ENCODE results near the gene USP5. TPM values are rescaled to one million over a fixed set of nuclear protein-coding genes. Genes with fewer than 3 reads are reported as not detected.

Gene USP5, protein sequence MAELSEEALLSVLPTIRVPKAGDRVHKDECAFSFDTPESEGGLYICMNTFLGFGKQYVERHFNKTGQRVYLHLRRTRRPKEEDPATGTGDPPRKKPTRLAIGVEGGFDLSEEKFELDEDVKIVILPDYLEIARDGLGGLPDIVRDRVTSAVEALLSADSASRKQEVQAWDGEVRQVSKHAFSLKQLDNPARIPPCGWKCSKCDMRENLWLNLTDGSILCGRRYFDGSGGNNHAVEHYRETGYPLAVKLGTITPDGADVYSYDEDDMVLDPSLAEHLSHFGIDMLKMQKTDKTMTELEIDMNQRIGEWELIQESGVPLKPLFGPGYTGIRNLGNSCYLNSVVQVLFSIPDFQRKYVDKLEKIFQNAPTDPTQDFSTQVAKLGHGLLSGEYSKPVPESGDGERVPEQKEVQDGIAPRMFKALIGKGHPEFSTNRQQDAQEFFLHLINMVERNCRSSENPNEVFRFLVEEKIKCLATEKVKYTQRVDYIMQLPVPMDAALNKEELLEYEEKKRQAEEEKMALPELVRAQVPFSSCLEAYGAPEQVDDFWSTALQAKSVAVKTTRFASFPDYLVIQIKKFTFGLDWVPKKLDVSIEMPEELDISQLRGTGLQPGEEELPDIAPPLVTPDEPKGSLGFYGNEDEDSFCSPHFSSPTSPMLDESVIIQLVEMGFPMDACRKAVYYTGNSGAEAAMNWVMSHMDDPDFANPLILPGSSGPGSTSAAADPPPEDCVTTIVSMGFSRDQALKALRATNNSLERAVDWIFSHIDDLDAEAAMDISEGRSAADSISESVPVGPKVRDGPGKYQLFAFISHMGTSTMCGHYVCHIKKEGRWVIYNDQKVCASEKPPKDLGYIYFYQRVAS
- total RNA-seq = 83.5 TPM
- long read RNA-seq, transcript USP5-201 (20 exons, 3,181 nt) = major isoform, 92 of 178 reads
- long read RNA-seq, transcript USP5-202 (20 exons, 3,083 nt) = minor isoform, 18 of 178 reads
- long read RNA-seq, partial matches to known transcripts = 48 of 178 reads
- long read RNA-seq, other reads (novel, unspliced or antisense) = 20 of 178 reads

DNA sequence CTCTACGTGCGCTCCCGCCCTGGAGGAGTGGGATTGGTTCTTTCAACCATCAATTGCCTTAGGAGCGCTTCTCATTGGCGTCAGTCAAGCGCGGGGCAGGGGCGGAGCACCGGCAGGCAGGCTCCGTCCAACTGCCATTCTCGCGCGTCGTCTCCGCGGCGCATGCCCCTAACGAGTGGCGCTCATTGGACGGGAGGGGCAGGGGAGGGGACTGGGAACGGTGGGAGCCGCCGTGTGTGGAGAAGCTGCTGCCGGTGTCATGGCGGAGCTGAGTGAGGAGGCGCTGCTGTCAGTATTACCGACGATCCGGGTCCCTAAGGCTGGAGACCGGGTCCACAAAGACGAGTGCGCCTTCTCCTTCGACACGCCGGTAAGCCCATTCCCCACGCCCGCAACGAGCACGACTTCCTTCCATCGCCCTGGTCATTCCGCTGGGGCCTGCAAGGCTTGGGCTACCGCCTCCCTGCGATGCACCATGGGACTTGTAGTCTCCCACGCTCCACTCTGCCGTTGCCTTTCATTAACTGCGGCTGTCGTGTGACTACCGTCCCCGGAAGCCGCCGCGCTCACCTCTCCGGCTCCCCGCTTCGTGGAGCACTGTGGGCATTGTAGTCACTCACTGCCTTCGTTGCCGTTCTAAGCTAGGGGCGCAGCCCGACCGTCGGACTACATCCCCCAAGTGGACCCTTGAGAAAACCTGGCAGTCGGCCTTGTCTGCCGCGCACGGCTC is at the start of gene USP5:
Gene USP5 (plus strand): TSS at position 230 of the 730 bp plus-strand sequence. CDS start 30 bp downstream, at position 260.
- intact Hi-C loops (cut with DNase I) = no loop called here
- DNase-seq (ENCODE audit: low spot score) = peak; percentile 100

DNA sequence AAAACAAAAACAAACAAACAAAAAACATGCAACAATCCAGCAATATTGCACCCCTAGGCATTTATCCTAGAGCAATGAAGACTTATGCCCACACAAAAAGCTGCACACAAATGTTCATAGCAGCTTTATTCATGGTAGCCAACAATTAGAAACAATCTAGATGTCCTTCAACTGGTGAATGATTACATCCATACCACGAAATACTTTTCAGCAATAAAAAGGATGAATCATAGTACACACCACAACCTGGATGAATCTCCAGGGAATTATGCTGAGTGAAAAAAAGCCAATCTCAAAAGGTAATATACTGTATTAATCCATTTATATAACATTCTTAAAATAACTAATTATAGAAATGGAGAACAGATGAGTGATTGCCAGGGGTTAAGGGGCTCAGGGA is 44.8 kb upstream of the USP5 start:
- intact Hi-C loops (cut with DNase I) = no loop called here
- DNase-seq (ENCODE audit: low spot score) = no peak

DNA sequence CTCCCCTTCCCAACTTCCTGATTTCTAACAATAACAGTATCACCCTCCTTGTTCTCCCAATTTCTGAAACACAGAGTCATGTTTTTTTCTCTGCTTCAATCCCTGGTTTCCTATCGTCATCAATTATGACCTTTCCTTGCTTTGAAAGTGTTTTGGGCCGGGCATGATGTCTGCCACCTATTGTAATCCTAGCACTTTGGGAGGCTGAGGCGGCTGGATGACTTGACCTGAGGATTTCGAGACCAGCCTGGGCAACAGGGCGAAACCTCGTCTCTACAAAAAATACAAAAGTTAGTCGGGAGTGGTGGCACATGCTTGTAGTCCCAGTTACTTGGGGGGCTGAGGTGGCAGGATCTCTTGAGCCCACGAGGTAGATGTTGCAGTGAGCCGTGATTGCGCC is 42.9 kb upstream of the USP5 start:
- intact Hi-C loops (cut with DNase I) = no loop called here

DNA sequence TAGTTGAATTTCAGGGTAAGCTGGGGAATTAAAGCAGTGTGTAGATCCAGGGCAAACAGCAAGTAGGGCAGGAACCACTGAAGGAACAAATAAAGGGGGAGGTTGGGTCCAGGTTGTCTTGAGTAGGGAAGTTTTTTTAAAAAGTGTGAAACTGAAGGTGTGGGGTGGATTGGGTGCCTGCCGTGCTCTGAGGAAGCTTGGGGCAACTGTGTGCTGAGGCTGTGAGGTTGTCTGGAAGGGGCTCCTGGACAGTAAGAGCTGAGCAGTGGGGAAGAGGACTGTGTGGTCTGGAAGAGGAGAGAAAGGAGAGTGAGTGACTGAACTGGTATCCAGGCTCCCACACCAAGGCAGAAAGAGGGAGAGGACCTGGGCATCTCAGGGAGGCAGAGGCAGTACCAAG is 41.2 kb upstream of the USP5 start:
- no peak for DNase-seq (ENCODE audit: low spot score)
- intact Hi-C loops (cut with DNase I) = no loop called here

More for the DNA sequence above, 42.9 kb upstream of the USP5 start:
- no peak for DNase-seq (ENCODE audit: low spot score)

DNA sequence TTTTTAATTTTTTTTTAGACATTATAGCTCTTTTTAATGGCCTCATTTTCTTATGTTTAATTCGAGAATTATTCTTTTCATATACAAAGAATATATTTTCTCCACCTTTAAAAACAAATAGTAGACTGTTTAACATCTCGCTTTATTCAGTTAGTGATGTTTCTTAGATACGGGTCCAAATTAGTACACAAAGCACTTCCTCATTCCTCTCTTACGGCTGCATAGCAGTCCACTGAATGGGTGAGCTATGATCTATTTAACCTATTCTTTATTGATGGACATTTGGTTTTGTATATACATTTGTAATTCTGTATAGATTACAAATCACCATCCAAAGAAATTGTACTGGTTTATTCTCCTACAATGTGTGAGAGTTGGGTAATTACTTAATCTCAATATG is 38.6 kb upstream of the USP5 start:
- intact Hi-C loops (cut with DNase I) = no loop called here
- DNase-seq (ENCODE audit: low spot score) = no peak

DNA sequence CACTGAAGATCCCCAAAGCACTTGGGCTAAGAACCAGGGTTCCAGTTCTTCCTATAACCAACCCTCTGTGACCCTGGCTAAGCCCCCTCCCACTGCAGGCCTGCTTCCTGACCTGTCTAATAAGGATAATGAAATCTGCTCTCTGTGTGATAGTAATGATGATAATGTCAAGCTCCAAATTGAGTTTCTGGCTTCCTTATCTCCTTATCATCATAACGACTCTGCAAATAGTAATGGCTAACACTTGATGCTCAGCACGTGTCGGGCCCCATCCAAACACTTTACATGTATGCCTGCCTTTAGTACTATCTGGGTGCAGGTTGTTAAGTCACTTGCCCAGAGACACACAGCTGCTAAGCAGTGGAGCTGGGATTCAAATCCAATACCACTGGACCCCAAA is 35.4 kb upstream of the USP5 start:
- DNase-seq (ENCODE audit: low spot score) = no peak
- intact Hi-C loops (cut with DNase I) = no loop called here

DNA sequence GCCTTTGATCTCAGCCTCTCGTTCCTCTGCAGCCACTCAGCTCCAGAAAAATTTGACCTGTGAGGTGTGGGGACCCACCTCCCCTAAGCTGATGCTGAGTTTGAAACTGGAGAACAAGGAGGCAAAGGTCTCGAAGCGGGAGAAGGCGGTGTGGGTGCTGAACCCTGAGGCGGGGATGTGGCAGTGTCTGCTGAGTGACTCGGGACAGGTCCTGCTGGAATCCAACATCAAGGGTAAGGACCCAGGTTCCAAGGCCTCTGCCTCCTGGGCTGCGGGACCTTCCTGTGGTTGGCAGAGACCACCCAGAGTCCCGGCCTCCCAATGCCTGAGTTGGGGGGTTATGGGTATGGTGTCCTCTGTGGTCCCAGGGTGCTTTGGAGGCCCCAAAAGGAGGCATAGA is 34.9 kb upstream of the USP5 start:
- DNase-seq (ENCODE audit: low spot score) = no peak
- intact Hi-C loops (cut with DNase I) = no loop called here

DNA sequence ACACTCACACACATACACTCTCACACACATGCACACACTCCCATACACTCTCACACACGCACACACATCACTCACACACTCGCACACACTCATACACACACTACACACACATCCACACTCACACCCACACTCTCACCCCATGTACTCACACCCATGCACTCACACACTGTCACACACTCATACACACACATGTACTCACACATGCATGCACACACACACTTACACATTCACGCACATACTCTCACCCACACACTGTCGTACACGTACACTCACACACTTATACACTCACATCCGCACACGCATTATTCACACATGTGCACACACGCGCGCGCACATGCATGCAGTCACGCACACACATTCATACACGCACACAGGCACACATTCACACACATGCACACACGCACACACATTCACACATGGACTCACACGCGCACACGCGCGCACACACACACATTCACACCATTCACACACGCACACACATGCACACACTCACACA is 34.2 kb upstream of the USP5 start:
- intact Hi-C loops (cut with DNase I) = no loop called here
- no peak for DNase-seq (ENCODE audit: low spot score)

DNA sequence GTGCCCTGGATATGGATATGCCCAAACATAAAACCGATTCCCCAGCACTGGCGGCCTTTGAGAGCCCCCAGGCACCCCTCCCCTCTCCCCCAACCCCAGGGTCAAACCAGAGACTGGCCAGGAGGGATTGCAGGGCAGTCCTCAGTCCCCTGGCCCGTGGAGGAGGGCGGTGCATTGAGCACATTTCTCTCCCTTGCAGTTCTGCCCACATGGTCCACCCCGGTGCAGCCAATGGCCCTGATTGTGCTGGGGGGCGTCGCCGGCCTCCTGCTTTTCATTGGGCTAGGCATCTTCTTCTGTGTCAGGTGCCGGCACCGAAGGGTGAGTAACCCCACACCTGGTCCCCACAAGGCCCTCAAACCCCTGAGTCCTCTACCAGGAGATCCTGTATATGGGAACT is 33.7 kb upstream of the USP5 start:
- intact Hi-C loops (cut with DNase I) = no loop called here
- no peak for DNase-seq (ENCODE audit: low spot score)

DNA sequence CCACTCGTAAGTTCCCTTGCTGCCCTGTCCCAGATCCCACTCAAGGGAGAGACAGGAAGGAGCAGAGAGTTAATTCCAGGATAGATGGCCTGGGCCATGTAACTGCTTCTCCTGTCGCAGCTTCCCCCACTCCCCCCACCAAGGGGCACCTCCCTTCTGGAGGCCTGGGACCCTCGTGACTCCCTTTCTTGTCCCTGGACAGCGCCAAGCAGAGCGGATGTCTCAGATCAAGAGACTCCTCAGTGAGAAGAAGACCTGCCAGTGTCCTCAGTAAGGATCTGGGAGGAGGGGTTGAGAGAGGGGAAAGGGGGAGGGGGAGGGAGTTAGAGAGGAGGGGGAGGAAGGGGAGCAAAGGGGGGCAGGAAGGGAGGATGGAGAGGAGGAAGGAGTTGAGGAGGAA is 33.3 kb upstream of the USP5 start:
- no peak for DNase-seq (ENCODE audit: low spot score)
- intact Hi-C loops (cut with DNase I) = no loop called here

DNA sequence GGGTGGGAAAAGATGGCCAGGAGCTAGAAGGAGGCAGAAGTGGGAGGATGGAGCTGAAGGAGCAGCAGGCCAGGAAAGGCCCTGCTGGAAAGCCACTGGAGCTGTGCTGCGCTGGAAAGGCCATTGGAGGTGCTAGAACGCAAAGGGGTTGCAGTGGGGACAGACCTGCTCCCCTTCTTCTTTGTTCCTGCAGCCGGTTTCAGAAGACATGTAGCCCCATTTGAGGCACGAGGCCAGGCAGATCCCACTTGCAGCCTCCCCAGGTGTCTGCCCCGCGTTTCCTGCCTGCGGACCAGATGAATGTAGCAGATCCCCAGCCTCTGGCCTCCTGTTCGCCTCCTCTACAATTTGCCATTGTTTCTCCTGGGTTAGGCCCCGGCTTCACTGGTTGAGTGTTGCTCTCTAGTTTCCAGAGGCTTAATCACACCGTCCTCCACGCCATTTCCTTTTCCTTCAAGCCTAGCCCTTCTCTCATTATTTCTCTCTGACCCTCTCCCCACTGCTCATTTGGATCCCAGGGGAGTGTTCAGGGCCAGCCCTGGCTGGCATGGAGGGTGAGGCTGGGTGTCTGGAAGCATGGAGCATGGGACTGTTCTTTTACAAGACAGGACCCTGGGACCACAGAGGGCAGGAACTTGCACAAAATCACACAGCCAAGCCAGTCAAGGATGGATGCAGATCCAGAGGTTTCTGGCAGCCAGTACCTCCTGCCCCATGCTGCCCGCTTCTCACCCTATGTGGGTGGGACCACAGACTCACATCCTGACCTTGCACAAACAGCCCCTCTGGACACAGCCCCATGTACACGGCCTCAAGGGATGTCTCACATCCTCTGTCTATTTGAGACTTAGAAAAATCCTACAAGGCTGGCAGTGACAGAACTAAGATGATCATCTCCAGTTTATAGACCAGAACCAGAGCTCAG is 32.6 kb upstream of the USP5 start:
- intact Hi-C loops (cut with DNase I) = no loop called here
- no peak for DNase-seq (ENCODE audit: low spot score)

DNA sequence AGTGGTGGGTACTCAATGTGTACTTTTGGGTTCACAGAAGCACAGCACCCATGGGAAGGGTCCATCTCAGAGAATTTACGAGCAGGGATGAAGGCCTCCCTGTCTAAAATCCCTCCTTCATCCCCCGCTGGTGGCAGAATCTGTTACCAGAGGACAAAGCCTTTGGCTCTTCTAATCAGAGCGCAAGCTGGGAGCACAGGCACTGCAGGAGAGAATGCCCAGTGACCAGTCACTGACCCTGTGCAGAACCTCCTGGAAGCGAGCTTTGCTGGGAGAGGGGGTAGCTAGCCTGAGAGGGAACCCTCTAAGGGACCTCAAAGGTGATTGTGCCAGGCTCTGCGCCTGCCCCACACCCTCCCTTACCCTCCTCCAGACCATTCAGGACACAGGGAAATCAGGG is 31.8 kb upstream of the USP5 start:
- intact Hi-C loops (cut with DNase I) = no loop called here
- no peak for DNase-seq (ENCODE audit: low spot score)

DNA sequence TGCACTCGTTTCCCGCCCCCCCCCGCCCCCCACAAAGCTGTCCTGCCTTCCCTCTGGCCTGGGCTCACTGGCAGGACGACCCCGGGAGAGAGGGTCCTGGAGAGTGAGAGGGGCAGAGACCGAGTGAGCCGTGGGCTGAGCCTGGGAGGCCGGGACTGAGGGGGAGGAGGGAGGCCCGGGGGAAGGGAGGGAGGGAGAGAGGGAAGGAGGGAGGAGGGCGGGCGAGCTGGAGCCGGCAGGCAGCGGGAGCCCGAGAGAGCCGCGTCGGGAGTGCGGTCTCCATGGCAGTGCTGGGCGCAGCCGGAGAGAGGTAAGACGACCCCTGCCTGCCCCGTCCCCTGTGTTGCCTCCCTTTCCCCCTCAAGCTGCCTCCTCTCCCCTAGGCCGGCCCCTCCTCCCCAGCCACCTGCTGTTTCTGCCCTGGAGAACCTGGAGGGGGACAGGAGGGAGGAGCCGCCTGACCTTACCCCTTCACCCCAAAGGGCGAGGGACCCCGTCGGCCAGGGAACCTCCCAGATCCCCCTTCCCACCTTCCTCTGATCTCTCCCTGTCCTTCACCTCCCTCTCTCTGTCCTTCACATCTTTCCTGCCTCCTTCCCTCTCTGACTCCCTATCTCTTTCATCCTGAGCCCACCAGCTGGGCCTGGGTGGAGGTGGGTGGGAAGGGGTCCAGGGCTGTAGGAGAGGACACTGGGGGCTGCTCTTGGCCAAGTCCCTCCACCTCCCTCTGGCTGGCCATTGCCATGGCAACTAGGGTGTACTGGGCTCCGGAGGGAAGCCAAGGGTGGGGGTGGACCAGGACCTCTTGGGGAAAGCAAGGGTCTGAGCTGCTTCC is 30.1 kb upstream of the USP5 start, which contains the start of gene GPR162:
Gene GPR162 (plus strand): TSS at position 231 of the 835 bp plus-strand sequence. CDS start 2,078 bp downstream, outside the sequence.
- intact Hi-C loops (cut with DNase I) = no loop called here
- DNase-seq (ENCODE audit: low spot score) = no peak

DNA sequence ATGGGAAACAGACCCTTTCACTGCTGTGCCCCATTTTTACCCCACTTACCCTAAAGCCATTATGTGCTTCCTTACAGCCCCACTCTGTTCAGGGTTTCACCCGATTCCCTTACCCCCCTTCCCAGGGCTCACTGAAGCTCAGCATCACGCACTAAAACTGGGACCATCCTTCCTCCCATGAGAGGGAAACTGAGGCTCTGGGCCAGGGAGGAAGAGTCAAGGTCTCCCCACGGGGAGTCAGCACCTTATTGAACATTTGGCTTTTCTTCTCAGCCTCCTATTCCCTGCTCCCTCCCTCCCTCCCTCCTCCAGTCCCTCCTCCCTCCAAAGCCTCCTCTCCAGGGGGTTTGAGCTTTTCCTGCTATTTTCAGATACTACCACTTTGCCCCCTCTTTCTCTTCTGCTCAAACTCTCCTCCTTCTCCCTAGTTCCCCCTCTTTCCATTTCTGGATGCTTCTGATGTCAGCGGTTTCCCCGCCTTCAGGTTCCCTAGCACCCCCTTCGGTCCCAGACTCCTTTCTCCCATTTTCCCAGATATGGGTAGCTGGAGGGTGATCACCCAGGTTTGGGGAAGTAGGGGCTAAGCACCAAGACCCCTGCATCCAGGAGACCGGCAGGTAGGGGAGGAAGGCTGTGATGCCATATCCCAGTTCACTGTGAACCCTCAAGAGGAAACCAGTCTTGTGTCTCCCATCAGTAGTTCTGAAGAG is 29.4 kb upstream of the USP5 start:
- intact Hi-C loops (cut with DNase I) = no loop called here
- DNase-seq (ENCODE audit: low spot score) = no peak

DNA sequence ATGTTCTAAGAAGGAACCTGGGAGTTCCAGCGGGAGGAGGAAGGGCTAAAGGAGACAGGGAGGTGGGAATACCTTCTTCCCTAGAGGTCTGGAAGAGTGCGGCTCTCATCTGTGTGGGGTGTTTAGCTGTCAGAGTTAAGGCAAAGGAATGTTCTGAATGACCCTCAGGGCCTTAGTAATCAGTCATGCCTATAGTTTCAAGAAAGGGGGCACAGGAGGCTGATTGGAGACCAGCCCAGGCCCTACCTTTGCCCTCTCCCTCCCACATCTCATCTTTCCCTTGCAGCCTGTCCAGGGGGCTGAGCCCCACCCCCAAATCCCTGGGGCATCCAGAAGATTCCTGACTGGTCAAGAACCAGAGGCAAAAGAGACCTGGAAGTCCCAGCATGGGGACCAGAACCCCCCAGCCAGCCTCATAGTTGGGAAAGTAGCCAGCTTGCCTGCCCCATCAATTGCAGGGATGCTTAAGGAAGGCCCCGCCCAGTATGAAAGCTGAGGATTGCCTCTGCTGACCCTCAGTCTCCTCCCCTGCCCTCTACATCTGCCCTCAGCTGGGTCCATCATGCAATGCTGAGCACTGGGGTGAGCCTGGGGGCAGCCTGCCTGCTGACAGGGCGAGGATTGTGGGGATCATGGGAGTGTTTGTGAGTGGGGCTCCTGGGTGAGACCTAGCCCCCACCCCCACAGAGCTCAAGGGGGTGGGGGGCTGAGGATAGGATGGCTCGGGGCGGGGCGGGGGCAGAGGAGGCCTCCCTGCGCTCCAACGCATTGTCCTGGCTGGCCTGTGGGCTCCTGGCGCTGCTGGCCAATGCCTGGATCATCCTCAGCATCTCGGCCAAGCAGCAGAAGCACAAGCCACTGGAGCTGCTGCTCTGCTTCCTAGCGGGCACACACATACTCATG is 28.5 kb upstream of the USP5 start:
- intact Hi-C loops (cut with DNase I) = no loop called here
- no peak for DNase-seq (ENCODE audit: low spot score)

All from cardiac septum (tissue), 1 donor.